Panc1 (cell line): ENCODE data around the gene SAMD4B. TPM values are rescaled to one million over a fixed set of nuclear protein-coding genes. Genes with fewer than 3 reads are reported as not detected.

Experiments used
- ATAC-seq: fragments of 200-7000 bp; cut with Tn5 transposase; 2 replicates; pipeline ENCODE4 v1.9.1; 2020; ENCODE audit warnings: mild to moderate bottlenecking, moderate library complexity
- BruUV-seq: library from RNA; stranded (reverse); fragments of 400-500 nt; replicated peaks from 2 replicates; lab custom pipeline; 2021; lab: Mats Ljungman, UMichigan
- CTCF ChIA-PET: fragments of 300-600 bp; sonication (Branson Sonifier 250); formaldehyde crosslinking; loops from one replicate; lab custom pipeline; 2022; ENCODE audit warnings: antibody characterized with exemption; lab: Charles Lee
- POLR2A ChIA-PET: fragments of 300-600 bp; sonication (Branson Sonifier 250); formaldehyde crosslinking; loops from one replicate; lab custom pipeline; 2022; ENCODE audit warnings: antibody characterized with exemption; lab: Charles Lee
- DNase-seq: peaks from one replicate; pipeline ENCODE4 v3.0.0-alpha.2; 2010; ENCODE audit warnings: low read depth, low spot score
- H3K27ac ChIP-seq: 2 replicates; pipeline ENCODE4 v1.5.1; 2011; ENCODE audit warnings: mild to moderate bottlenecking, low read length, inconsistent platforms
- H3K27me3 ChIP-seq: fragments of 200-500 bp; sonication (Bioruptor generic); 2 replicates; pipeline ENCODE4 v1.6.0; 2014; ENCODE audit warnings: low read length, inconsistent platforms; ENCODE audit not compliant: control insufficient read depth, insufficient read depth
- H3K36me3 ChIP-seq: fragments of 200-500 bp; sonication (Bioruptor generic); 2 replicates; pipeline ENCODE4 v1.5.1; 2014; ENCODE audit warnings: inconsistent platforms, mild to moderate bottlenecking, low read length, moderate library complexity; ENCODE audit not compliant: control insufficient read depth, insufficient read depth
- H3K4me1 ChIP-seq: 2 replicates; pipeline ENCODE4 v1.5.1; 2011; ENCODE audit warnings: inconsistent platforms, mild to moderate bottlenecking, low read length, moderate library complexity; ENCODE audit not compliant: control insufficient read depth, insufficient read depth
- H3K4me3 ChIP-seq, 2 experiments: 2 replicates each; pipeline ENCODE4 v1.5.1; 2011 to 2012; ENCODE audit warnings: low read depth in 2 of 2, low read length in 2 of 2, mild to moderate bottlenecking in 2 of 2, inconsistent platforms in 1 of 2, moderate library complexity in 1 of 2
- H3K9me3 ChIP-seq: fragments of 200-500 bp; sonication (Bioruptor generic); 2 replicates; pipeline ENCODE4 v1.5.1; 2014; ENCODE audit warnings: low read depth, mild to moderate bottlenecking, inconsistent platforms, low read length, moderate library complexity; ENCODE audit not compliant: control insufficient read depth, insufficient read depth
- POLR2AphosphoS5 ChIP-seq: IDR thresholded peaks from 2 replicates; pipeline ENCODE4 v1.6.1; 2012; ENCODE audit warnings: mild to moderate bottlenecking, low read depth, low read length, moderate library complexity
- SIN3A ChIP-seq: IDR thresholded peaks from 2 replicates; pipeline ENCODE4 v1.6.1; 2012; ENCODE audit warnings: low read depth, mild to moderate bottlenecking, low read length, moderate library complexity, borderline replicate concordance; ENCODE audit not compliant: insufficient read depth
- TCF7L2 ChIP-seq: IDR thresholded peaks from 2 replicates; pipeline ENCODE4 v1.6.1; 2011; ENCODE audit warnings: mild to moderate bottlenecking, low read depth, low read length, inconsistent platforms
- in situ Hi-C: cut with HindIII; loops from 2 replicates; pipeline ENCODE4 v1.10.0; 2016; ENCODE audit warnings: low sequenced_read_pairs, low pct_unique_long_range_greater_than_20kb
- intact Hi-C: fragments of 100-400 bp; cut with micrococcal nuclease; formaldehyde crosslinking; loops from one replicate; pipeline ENCODE4 v1.10.0; 2022; ENCODE audit not compliant: unreplicated experiment
- total RNA-seq: library from RNA; stranded (reverse); gene quantifications from one replicate; pipeline ENCODE4 v1.2.1, GENCODE V29; 2021; ENCODE audit not compliant: unreplicated experiment
- TF ChIP-seq, protein P1 (sequence below), 2 experiments: IDR thresholded peaks; 2 replicates each; pipeline ENCODE4 v1.6.1; 2011 to 2012; ENCODE audit warnings: low read depth in 2 of 2, control low read depth in 1 of 2, low read length in 1 of 2, mild to moderate bottlenecking in 1 of 2, moderate library complexity in 1 of 2; ENCODE audit not compliant: insufficient read depth in 1 of 2
- TF ChIP-seq, protein P2 (sequence below): fragments of 450-650 bp; IDR thresholded peaks from 2 replicates; pipeline ENCODE4 v1.5.1; 2017; ENCODE audit warnings: mild to moderate bottlenecking

SAMD4B gene
- total RNA-seq, 1 experiment from 2014 or later: 1,339 TPM

DNA sequence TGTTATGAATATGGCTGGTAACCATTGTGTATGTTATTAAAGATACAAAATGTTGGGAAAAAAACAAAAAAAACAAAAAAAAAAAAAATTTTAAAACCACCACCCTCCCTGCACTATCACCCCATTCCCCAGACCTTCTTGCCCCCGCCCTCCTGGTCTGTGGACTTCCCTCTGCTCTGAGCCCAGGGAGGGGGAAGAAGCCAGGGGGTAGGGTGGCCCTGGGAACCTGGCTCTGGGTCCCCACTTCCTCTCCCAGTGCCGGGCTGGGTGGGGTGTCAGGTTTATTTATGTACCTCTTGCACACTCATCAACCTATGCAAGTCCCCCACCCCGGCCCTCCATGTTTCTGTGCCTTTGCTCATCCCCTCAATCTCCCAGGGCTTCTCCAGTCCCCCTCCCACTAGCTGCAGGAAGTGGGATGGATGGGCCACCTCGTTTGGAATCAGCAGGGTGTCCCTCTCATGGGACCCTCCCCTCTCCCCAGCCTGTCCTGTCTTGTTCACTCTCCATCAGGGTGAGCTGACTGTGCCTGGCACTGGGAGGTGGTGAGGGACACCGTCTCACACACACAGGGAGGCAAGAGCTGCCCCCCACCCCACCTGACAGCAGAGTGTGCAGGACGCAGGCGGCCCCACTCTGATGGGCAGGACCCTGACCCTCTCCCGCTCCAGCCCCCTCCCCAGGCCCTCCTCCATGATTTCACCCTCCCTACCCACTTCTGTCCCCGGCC is 42.8 kb downstream of the SAMD4B start:
- Histone ChIP-seq H3K27me3 (no peaks in the 10 kb centered on the region), H3K4me3 (no peak overlapping the region), H3K4me1 (peaks cover 33% of the 10 kb centered on the region), H3K36me3 (peaks cover 95% of the 10 kb centered on the region), H3K27ac (peak overlapping the region; percentile 0; the same call in 1 of the 2 replicates), H3K9me3 (no peaks in the 10 kb centered on the region)
- intact Hi-C loops: no loop called here
- ATAC-seq (peak; percentile 11), DNase-seq (no peak)
- no TSS peak for BruUV-seq
- CTCF ChIA-PET: interaction anchor here (0.7 to 3.0 kb wide), 9 partner anchors 13 to 750 kb away, joined by 4 to 20 read pairs (median 4); no protein-coding TSS in a partner anchor
- in situ Hi-C loops: no loop called here
- TF ChIP-seq POLR2AphosphoS5: no peak
- POLR2A ChIA-PET: interaction anchor here (0.5 to 2.0 kb wide), 17 partner anchors 9 to 557 kb away, joined by 3 to 12 read pairs (median 6); partner anchors contain the start of genes PLEKHG2 and RPS16

DNA sequence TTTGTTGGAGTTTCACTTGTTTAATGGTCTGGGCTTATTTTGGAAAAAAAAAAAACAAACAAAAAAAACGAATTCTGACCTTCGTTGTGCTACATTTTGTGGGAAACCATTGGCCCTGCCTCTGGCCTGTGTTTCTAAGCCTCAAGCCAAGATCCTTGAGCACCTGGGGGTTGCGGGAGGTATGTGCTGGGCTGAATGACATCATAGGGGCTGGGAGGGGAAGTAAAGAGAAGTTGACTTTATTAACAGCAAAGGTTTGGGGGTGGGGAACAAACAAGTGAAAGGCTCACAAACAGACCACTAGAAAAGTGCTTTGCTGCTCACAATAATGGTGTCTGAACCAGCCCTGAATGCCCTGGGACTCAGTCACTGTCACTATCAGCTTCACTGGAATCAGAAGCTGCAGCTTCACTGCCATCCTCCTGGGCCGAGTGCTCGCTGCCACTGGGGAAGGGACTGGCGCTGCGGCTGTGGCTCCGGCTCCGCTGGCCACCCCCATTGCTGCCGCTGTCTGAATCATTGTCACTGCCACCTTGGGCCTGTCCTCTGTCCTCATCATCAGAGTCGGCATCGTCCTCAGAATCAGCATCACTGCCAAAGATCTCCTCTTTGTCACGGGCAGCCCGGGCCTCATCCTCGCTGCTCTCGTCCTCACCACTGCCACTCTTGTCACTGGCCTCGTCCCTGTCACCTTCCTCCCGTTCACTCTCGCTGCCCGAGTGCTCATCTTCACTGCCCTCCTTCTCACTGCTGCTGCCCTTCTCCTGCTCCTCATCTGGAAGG is 43.6 kb downstream of the SAMD4B start:
- POLR2A ChIA-PET: interaction anchor here (0.5 to 2.0 kb wide), 21 partner anchors 10 to 862 kb away, joined by 3 to 12 read pairs (median 6); partner anchors contain the start of genes PLEKHG2, RPS16 and SAMD4B
- TSS peak; percentile 88 for BruUV-seq
- in situ Hi-C loops (no loop called here), intact Hi-C loops (no loop called here)
- H3K36me3 ChIP-seq: peaks cover 87% of the 10 kb centered on the region
- TF ChIP-seq, protein P1, sequence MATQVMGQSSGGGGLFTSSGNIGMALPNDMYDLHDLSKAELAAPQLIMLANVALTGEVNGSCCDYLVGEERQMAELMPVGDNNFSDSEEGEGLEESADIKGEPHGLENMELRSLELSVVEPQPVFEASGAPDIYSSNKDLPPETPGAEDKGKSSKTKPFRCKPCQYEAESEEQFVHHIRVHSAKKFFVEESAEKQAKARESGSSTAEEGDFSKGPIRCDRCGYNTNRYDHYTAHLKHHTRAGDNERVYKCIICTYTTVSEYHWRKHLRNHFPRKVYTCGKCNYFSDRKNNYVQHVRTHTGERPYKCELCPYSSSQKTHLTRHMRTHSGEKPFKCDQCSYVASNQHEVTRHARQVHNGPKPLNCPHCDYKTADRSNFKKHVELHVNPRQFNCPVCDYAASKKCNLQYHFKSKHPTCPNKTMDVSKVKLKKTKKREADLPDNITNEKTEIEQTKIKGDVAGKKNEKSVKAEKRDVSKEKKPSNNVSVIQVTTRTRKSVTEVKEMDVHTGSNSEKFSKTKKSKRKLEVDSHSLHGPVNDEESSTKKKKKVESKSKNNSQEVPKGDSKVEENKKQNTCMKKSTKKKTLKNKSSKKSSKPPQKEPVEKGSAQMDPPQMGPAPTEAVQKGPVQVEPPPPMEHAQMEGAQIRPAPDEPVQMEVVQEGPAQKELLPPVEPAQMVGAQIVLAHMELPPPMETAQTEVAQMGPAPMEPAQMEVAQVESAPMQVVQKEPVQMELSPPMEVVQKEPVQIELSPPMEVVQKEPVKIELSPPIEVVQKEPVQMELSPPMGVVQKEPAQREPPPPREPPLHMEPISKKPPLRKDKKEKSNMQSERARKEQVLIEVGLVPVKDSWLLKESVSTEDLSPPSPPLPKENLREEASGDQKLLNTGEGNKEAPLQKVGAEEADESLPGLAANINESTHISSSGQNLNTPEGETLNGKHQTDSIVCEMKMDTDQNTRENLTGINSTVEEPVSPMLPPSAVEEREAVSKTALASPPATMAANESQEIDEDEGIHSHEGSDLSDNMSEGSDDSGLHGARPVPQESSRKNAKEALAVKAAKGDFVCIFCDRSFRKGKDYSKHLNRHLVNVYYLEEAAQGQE (IDR thresholded peaks at IDR 0.05; ENCODE audit: insufficient read depth in 1 of 2, low read depth in 2 of 2, low read length in 1 of 2): no peak
- TF ChIP-seq TCF7L2 (no peak), SIN3A (no peak), POLR2AphosphoS5 (no peak)
- TF ChIP-seq, protein P2, sequence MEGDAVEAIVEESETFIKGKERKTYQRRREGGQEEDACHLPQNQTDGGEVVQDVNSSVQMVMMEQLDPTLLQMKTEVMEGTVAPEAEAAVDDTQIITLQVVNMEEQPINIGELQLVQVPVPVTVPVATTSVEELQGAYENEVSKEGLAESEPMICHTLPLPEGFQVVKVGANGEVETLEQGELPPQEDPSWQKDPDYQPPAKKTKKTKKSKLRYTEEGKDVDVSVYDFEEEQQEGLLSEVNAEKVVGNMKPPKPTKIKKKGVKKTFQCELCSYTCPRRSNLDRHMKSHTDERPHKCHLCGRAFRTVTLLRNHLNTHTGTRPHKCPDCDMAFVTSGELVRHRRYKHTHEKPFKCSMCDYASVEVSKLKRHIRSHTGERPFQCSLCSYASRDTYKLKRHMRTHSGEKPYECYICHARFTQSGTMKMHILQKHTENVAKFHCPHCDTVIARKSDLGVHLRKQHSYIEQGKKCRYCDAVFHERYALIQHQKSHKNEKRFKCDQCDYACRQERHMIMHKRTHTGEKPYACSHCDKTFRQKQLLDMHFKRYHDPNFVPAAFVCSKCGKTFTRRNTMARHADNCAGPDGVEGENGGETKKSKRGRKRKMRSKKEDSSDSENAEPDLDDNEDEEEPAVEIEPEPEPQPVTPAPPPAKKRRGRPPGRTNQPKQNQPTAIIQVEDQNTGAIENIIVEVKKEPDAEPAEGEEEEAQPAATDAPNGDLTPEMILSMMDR: no peak
- no peaks in the 10 kb centered on the region for H3K9me3 ChIP-seq
- peak overlapping the region; percentile 0; the same call in 1 of the 2 replicates for H3K27ac ChIP-seq
- ATAC-seq: no peak
- no peaks in the 10 kb centered on the region for H3K27me3 ChIP-seq
- CTCF ChIA-PET: interaction anchor here (0.6 to 1.5 kb wide), 9 partner anchors 12 to 751 kb away, joined by 3 to 12 read pairs (median 4); no protein-coding TSS in a partner anchor
- no peak for DNase-seq
- H3K4me1 ChIP-seq: peaks cover 37% of the 10 kb centered on the region
- no peak overlapping the region for H3K4me3 ChIP-seq
